ENCODE measurements around the gene WWOX.

GRCh38 chr16:78778101-78779004 is 678.9 kb downstream of the WWOX start:
- TF ChIP-seq NFYB (CRISPR knock-in tag; IDR thresholded peaks at IDR 0.05) (no peak), REST (IDR thresholded peaks at IDR 0.05; ENCODE audit: borderline replicate concordance in 1 of 2, low read depth in 1 of 2, low read length in 2 of 2) (no peak)
